ENCODE data around the gene TKTL1. TPM values are rescaled to one million over a fixed set of nuclear protein-coding genes. Genes with fewer than 3 reads are reported as not detected.

TKTL1 gene
- total RNA-seq, 4 donors from 2014 or later = not detected

DNA sequence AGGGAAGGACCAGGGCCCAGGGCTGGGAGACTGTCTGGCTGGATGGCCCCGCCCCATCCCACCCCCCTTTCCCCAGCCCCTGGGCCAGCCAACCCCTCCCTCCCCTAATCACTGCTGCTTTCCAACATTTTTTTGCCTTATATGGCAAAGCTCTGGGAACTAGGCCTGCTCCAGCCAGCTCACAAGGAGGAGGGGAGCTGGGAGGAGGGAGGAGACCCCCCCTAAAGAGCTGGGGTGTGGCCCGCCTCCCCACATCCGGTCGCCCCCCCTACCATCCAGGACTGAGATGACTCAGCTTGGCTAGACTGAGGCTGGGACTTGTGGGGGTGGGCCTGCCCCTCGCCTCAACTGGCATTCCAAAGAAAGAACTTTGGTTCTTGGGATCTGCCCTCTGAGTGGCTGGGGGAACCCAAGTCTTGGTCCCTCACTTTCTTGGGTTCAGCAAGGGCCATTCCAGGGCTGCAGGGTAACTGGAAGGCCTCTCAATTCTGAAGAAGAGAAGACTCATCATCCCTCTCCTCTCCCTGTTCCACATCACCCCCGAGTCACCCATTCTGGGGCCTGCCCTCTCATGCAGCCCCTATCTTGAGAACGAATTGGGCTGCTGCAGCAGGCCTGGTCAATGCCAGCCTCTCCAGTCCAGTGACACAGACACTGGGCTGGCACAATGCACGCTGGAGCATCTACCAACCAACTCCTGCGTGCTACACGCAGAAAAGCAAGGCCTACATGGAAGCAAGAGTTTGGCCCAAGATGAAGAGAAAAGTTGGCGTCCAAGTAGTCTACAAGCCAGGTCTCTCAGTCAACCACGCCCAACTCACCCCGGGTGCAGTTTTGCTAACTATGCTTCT, 74.1 kb downstream of the TKTL1 start:
- H3K9me3 ChIP-seq = no peaks in the 10 kb centered on the region
- peak overlapping the region; percentile 83 to 92 (median 87) for H3K27ac ChIP-seq
- peak in 2 of 3 donors; percentile 73 to 74 for DNase-seq
- H3K4me1 ChIP-seq = peaks cover 0 to 23% (median 8%) of the 10 kb centered on the region in 4 donors
- H3K4me3 ChIP-seq = peak overlapping the region; percentile 46 to 79 (median 62)
- no peaks in the 10 kb centered on the region for H3K36me3 ChIP-seq
- TF ChIP-seq, protein P1, sequence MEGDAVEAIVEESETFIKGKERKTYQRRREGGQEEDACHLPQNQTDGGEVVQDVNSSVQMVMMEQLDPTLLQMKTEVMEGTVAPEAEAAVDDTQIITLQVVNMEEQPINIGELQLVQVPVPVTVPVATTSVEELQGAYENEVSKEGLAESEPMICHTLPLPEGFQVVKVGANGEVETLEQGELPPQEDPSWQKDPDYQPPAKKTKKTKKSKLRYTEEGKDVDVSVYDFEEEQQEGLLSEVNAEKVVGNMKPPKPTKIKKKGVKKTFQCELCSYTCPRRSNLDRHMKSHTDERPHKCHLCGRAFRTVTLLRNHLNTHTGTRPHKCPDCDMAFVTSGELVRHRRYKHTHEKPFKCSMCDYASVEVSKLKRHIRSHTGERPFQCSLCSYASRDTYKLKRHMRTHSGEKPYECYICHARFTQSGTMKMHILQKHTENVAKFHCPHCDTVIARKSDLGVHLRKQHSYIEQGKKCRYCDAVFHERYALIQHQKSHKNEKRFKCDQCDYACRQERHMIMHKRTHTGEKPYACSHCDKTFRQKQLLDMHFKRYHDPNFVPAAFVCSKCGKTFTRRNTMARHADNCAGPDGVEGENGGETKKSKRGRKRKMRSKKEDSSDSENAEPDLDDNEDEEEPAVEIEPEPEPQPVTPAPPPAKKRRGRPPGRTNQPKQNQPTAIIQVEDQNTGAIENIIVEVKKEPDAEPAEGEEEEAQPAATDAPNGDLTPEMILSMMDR (IDR thresholded peaks at IDR 0.05) = no peak
- H3K27me3 ChIP-seq = no peaks in the 10 kb centered on the region

DNA sequence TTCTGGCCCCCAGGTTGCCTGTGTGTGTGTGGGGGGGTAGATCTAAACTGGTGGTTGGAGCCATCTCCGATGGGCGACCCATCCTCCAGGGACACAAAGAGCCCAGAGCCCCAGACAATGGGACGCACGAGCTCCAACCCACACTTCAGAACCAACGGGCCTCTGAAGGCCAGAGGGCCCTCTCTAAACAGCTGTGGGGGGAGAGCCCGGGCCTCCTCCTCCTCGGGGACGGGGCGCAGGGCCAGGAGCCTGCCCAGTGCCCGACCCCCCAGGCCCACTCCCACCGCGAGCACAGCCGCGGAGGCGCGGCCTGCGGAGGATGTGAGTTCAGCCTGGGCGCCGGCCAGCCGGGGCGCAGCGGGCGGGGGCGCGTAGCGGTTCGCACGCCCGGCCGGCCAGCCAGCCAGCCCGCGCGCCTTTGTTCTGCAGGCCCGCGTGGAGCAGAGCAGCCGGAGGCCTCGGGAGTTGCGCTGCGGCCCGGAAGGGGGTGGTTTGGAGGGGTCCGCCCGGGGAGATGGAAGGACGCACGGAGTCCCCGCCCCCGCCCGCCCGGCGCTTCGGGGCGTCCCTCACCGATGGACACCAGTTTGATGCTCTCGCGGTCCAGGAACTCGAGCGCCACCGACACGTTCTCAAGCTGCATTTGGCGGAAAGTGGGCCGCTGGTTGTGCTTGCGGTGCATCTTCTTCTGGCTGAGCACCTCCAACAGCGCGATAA, 74.9 kb downstream of the TKTL1 start:
- no peak for TF ChIP-seq POLR2A (IDR thresholded peaks at IDR 0.05)
- TF ChIP-seq, protein P1 (IDR thresholded peaks at IDR 0.05) = no peak
- Histone ChIP-seq H3K9me3 (no peaks in the 10 kb centered on the region), H3K36me3 (no peaks in the 10 kb centered on the region), H3K4me3 (peak overlapping the region; percentile 46 to 79 (median 62)), H3K27me3 (no peaks in the 10 kb centered on the region), H3K27ac (peak overlapping the region; percentile 83 to 92 (median 87)), H3K4me1 (peaks cover 0 to 25% (median 8%) of the 10 kb centered on the region in 4 donors)
- DNase-seq = no peak

DNA sequence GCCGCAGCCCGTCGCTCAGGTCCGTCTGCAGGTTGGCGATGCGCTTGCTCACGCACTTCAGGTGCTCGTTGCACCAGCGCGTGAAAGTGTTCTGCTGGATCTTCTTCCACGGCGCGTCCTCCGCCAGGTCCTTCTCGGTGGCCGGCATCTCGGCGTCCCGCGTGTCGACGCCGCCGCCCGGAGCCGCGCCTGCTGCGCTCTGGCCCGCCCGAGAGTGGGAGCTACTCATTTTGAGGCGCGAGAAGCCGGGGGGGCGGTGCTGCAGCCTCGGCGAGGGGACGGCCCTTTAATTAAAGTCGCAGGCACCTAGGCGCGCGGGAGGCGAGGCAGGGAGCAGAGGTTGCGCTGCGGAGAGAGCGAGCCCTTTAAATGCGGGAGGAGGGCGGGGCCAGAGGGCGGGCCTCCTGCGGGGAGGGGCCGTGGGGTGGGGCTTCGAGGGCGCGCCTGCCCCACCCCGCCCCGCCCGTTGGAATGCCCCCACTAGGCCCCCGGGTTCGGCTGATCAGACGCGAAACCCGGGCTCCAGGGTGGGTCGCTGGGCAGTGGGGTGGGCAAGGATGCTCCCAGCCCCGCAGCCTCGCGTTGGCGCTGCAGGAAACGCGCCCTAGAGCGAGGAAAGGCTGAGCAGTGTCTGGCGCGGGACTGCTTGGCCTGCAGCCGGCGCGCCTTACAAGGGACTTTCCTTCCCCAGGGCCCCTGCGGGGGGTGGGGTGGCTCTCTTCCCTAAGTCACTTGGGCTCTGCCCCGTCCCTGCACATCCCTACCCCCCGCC, 75.6 kb downstream of the TKTL1 start:
- Histone ChIP-seq H3K4me1 (peaks cover 0 to 25% (median 8%) of the 10 kb centered on the region in 4 donors), H3K27ac (peak overlapping the region; percentile 83 to 97 (median 87)), H3K4me3 (peak overlapping the region; percentile 46 to 79 (median 62)), H3K36me3 (no peaks in the 10 kb centered on the region), H3K27me3 (no peaks in the 10 kb centered on the region), H3K9me3 (no peaks in the 10 kb centered on the region)
- peak; percentile 84 to 97 (median 95) for DNase-seq
- peak; percentile 82 to 84 for TF ChIP-seq POLR2A (IDR thresholded peaks at IDR 0.05)
- TF ChIP-seq, protein P1 (IDR thresholded peaks at IDR 0.05) = no peak

DNA sequence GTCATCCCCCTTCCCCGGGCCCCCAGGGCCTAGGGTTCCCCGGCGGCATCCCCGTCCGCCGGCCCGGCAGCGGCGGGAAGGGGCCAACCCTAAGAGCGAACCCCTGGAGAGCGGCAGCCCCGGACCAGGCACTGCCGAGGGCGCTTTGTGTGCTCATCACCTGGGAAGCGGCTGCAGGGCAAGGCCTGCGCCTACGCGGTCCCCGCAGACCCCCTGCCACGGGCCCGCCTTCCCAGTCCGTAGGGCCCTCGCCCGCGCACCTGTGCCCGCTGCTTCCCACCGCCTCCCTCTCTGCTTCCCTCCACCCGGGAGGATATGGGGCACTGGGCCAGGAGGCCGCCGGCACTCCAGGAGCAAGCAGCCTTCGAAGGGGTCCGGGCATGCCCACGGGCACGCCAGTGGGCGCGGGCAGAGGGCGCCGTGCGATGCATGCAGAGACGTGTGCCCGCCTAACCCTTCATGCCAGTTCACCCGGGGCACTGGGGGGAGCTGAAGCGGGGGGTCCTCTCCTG, 76.2 kb downstream of the TKTL1 start:
- no peak for DNase-seq
- Histone ChIP-seq H3K27ac (peak overlapping the region; percentile 55 to 97 (median 82)), H3K4me1 (peaks cover 0 to 25% (median 8%) of the 10 kb centered on the region in 4 donors), H3K9me3 (no peaks in the 10 kb centered on the region), H3K4me3 (peak overlapping the region; percentile 46 to 79 (median 62)), H3K27me3 (no peaks in the 10 kb centered on the region), H3K36me3 (no peaks in the 10 kb centered on the region)
- TF ChIP-seq, protein P1 (IDR thresholded peaks at IDR 0.05) = no peak
- TF ChIP-seq POLR2A (IDR thresholded peaks at IDR 0.05) = no peak

DNA sequence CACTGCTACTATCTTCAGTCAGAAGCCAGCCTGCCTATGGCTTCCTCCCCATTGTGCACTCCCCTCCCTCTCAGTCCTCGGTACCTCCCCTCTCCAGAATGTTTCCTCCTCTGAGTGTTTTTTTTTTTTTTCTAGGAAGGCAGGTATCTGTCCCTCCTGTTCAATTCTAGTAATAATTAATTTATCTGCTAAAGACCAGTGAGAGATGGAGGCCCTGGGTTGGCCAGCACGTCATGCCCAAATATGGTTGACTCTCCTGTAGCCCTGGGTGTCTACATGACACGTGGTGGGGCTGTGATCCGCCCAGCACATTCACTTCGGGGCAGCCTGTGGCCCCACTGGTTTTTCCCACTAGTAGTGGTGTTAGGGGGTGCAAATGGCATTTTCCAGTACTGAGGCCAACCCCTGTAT, 77.0 kb downstream of the TKTL1 start:
- H3K4me3 ChIP-seq = peak overlapping the region in 1 of 4 donors; percentile 79
- peaks cover 0 to 25% (median 8%) of the 10 kb centered on the region in 4 donors for H3K4me1 ChIP-seq
- H3K36me3 ChIP-seq = no peaks in the 10 kb centered on the region
- H3K27me3 ChIP-seq = no peaks in the 10 kb centered on the region
- H3K9me3 ChIP-seq = no peaks in the 10 kb centered on the region
- H3K27ac ChIP-seq = peak overlapping the region in 3 of 4 donors; percentile 78 to 97 (median 86)
- no peak for DNase-seq
- TF ChIP-seq POLR2A (IDR thresholded peaks at IDR 0.05) = no peak
- TF ChIP-seq, protein P1 (IDR thresholded peaks at IDR 0.05) = no peak

Measured in Peyer's patch (tissue), 4 donors.